Hippocampal formation (tissue), 2 donors: Measurements from ENCODE around the gene HMG20A.

Experiments used
- DNase-seq, 2 donors: peaks; one replicate each; lab custom pipeline; 2025; lab: John Stamatoyannopoulos, UW

The HMG20A gene

DNA sequence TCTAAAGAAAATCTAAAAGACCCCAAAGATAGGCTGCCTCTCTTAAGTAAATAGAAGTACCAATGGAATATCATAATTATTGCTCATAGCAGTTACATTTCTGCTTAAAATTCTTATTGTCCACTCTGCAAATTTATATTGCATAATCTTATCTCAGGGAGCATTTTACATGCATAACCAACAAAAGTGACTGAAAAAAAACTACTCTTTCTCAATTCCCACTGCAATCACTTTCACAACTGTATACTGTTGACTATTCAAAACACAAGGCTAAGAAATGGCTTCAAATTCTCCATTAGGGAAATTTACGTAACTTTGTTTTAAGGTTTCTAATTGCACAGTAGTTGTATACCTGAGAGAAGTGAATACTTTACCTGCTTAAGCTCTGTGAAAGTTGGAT, 56.3 kb downstream of the HMG20A start:
- no peak for DNase-seq

DNA sequence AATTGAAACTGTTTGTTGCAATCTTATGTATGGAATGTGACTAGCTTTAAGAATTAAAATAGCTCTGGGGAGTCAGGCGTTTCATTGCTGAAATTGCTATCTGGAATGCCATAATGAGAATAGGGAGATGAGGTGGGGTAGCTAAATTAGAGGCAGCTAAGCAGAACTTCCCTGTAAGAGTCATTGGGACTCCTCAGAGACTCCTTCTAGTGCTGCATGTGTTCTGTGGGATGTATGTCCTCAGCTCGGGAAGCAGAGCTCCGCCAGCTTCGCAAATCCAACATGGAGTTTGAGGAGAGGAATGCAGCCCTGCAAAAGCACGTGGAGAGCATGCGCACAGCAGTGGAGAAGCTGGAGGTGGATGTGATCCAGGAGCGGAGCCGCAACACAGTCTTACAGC, 57.4 kb downstream of the HMG20A start:
- DNase-seq, result no peak

DNA sequence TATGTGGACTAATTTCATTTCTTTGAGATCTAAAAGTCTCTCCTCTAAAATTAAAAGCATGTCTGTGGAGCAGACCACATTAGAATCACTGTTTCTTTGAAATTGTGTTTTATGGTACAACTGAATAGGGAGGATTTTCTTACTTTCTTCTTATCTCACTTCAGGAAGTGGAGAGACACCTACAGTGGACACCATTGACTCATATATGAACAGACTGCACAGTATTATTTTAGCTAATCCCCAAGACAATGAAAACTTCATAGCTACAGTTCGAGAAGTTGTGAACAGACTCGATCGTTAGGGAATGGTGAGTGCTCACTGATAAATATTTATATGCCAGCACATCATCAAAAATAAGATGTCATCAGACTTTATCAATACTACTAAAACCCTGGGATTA, 58.3 kb downstream of the HMG20A start:
- DNase-seq, result no peak

DNA sequence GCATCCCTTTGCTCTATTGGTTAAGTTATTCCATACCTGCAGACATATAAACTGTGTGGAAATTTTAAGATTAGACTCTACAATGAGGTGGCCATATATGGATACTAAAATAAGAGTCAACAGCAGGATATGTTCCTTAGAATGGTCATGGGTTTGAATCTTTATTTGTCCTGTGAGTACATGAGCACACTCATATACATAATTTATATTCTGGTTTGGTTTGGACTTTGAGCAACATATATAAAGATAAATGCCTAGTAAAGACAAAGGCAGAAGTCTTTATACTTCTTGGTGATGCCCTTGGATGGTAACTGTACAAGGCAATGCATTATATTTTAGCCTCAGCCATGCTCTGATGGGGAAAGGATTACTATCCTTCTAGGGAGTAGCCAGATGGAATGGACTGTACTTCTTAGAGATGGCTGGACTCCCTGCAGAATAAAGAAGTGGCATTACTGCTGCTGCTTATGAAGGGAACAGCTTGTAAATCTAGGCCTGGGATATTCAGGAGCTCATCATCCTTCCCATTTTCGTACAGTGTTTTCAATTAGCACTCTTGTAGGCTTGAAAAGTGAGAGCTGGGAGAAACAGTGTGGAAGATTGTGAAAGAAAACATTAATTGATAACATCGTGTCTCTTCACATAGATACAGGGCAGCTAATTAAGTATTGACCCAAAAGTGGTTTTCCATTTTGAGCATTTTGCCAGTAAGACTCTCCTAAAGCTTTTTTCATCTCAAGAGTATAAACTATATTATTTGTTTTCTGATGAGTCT, 60.4 kb downstream of the HMG20A start:
- DNase-seq, result no peak

DNA sequence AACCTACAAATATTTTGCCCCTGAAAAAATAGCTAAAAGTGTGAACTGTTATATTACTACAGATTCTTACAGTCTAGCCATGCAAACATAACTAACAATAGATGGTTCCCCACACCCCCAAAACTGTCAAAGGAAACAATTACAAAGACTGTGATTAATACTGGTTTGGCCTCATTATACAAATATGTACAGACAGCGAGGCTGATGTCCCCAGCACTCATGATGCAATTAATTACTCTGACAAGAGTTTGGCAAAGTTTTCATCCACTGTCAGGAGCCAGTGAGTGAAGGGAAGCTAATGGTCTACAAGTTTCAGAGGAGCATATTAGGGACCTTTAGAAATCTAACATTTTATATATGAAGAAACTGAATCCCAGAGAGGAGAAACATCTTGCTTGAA, 61.0 kb downstream of the HMG20A start:
- DNase-seq, result no peak

DNA sequence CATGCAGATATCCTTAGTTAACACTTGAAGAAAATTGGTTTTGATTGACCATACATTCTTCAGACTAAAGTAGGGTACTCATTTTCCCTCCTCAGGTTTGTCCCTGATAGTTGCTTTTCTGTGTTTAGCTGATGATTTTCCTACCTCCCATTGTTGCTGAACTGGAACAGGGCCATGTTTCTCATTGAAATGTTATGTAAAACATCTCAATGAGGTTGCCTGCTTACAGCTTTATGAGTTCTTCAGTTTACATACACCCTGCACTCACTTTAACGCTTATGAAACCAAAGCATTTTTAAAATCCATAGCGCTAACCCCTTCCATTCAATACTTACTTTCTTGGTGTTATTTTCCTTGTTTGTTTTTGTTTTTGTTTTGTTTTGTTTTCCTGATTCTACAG, 61.9 kb downstream of the HMG20A start:
- no peak for DNase-seq

DNA sequence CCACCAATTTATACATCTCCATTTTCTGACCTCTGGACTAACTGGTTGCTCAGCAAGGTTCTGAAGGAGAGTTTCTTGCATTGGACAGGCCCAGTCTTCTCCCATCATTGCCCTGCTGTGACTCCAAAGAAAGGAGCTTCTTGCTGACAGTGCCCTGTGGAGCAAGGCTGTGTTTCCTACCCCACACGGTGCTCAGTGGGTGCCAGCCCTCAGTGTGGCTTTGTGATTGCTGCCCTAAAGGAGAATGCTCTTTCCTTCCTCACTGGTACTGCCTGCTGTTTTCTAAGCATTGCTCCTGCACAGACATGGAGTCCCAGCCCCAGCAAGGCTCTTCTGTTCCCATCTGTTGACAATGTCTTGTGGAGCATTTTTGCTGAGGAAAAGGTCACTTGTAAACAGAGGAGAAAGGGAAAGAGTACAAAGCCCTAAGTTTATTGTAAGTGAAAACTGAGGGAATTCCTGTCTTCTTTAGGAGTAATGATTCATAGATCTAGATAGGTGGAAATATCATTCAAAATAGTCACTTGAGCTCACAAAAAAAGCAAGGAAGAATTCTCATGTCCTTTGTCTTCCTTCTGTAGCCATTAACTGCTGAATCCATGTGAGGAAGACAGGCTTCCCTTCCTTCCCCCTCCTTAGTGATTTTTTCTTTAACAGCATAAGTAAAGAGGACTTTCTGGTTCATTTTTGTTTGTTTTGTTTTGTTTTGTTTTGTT, 62.9 kb downstream of the HMG20A start:
- DNase-seq, result no peak

DNA sequence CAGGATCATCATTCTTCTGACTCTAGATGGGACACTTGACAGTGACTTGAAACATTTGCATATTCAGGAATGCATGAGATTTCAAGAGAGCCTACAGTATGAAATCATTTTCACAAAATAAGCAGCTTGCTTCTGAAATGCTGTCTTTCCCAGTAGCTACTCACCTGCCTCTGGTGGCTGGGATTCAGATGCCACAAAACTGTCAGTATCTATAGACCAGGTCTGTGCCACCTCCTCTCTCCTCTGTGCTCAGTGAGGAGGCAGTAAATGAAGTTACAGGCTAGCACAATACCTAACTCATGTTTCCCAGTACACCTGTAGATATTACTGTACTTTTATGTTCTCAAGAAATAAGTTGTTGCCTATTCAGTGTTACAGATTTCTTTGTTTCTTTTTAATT, 64.3 kb downstream of the HMG20A start:
- DNase-seq, result no peak

DNA sequence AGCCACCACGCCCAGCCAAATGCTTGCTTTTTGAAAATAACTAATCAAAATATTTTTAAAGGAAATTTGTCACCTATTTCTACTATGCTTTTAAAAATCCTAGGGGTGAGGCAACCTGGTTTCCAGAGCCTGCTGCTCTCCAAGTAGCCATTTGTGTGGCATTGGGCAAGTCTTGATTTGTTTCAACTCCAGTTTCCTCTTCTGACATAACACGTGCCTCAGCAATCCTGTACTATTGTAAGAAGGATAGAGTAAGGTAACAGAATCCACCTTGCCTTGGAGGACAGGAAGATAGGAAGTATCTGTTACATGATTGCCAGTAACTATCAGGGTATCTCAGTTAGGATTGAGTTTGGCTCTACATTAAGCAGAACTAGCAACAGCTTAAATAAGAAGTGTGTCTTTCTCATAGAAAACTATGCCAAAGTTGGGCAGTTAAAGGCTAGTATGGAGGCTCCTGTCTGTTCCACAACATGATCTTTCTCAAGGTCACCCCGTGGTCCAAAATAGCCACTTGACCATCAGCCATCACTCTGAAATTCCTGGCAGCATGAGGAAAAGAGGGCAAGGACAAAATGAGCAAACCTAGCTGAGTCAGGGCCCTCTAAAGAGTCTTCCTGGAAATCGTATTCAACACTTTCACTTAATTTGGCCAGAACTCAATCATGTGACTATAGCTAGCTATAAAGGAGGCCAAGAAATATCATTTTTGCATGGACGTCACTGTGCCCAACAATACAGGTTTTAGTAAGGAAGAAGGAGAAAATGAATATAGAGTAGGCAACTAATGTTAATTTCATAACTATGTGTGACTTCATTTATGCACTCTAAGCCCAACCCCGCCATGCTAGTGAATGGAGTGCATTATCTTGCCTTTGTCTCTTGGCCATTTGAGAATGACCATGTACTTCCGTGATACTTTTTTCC, 66.1 kb downstream of the HMG20A start:
- no peak for DNase-seq

DNA sequence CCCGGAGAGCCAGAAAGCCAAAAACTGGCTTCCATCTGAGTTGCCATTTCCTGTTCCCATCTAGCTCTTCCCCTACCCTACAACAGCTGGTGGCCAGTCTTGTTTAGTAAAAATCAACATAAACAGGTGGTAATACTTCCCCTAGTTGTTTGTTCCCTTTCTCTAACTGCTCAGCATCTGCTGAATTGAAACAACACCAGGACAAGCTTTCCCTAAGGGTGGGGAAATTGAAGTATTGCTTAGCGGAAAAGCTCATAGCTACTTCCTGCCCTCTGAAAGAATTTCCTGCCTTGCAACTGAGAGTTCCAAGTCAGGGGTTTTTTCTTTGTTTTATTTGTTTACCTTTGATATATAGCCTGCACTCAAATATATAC, 66.8 kb downstream of the HMG20A start:
- DNase-seq, result no peak

DNA sequence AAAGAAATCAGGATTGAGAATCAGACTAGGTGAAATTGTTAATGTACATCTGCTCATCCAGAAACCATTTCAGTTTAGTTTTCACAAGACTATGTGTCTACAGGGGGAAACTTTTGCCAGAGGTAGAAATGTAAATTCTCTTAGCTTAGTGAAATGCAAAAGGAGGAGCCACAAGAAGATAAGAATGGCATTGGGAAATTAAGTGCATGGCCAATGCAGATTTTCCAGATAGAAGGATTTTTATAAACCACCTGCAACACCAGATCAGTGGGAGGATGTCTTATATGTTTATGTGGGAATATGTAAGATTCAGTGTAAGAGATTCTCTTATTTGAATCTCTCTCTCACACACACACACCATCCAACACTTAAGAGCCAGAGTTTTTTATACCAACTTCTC, 67.2 kb downstream of the HMG20A start:
- no peak for DNase-seq

DNA sequence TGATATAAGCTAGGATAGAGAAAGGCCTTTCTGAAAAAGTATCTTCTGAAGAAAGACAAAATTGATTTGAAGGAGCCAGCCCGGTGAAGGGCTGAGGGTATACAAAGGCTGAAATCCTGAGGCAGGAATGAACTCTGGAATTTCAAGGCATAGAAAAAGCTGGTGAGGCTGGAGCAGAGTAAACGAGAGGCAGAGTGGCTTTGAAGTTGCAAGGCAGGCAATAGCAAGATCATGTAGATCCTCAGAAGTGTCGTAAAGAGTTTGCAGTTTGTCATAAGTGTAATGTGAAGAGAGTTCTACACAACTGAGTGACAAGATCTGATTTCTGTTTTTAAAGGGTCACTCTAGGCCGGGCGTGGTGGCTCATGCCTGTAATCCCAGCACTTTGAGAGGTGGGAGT, 69.0 kb downstream of the HMG20A start:
- no peak for DNase-seq

DNA sequence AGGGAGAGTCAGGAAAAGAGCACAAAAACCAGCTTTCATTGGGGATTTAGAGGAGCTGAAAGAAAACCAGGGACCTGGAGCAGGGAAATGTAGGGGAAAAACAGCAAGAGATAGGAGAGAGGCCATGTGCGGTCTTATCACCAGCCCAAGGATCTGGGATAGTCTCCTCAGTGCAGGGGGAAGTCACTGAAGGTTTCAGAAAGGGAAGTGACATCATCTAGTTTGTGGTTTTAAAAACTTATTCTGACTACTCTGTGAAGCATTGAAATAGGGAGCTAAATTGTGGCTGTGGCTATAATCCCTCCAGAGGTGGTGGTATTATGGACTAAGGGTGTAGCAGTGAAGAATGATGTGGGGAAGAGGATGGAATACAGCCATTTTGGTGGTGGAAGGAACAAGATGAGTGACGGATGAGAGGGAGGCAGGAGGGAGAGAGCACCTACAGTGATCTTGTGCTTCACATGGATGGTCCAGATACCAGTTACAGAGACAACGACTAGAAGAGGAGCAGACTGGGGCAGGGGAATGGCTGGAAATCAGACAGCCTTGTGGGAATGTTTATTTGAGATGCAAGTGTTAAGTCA, 72.7 kb downstream of the HMG20A start:
- DNase-seq, result no peak

DNA sequence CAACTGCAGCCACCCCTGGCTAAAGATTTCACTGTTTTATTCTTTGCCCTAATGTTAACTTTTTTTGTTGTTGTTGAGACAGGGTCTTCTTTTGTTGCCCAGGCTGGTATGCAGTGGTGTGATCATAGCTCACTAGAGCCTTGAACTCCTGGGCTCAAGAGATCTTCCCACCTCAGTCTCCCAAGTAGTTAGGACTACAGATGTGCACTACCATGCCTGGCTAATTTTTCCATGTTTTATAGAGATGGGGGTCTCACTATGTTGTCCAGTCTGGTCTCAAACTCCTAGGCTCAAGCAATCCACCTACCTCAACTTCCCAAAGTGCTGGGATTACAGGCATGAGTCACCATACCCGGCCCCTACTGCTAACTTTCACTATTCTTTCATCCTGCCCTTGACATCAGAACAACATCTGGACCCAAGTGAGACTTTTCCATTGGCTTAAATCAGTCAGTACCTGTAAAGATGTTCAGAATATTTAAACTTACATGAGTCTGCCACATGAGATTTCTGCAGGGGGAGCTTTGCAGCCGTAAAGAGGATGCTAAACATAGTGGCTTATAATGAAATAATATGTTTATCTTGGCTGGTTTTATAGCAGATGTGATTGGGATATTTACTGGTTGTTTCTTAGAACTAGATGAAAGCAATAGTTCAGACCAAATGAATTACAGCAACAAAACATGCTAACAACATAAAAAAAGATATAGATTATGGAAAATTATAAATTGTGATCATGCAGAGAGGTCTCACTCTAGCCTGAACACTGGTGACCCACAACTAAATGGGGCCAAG, 73.6 kb downstream of the HMG20A start:
- no peak for DNase-seq

DNA sequence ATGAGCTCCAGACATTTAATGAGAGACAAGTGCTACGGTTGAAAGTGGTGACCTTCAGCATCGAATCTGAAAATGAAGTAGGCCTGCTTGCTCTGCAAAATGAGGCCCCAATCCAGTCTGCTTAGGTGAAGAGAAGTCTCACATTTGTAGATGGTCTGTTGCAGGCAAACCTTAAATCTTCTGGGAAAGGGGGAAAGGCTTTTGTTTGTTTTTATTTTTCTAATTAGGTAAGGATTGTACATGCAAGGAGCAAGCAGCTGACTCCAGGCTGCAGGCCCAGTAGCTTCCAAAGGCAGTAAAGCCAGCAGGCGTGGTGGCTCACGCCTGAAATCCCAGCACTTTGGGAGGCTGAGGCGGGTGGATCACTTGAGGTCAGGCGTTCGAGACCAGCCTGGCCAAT, 74.3 kb downstream of the HMG20A start:
- no peak for DNase-seq

DNA sequence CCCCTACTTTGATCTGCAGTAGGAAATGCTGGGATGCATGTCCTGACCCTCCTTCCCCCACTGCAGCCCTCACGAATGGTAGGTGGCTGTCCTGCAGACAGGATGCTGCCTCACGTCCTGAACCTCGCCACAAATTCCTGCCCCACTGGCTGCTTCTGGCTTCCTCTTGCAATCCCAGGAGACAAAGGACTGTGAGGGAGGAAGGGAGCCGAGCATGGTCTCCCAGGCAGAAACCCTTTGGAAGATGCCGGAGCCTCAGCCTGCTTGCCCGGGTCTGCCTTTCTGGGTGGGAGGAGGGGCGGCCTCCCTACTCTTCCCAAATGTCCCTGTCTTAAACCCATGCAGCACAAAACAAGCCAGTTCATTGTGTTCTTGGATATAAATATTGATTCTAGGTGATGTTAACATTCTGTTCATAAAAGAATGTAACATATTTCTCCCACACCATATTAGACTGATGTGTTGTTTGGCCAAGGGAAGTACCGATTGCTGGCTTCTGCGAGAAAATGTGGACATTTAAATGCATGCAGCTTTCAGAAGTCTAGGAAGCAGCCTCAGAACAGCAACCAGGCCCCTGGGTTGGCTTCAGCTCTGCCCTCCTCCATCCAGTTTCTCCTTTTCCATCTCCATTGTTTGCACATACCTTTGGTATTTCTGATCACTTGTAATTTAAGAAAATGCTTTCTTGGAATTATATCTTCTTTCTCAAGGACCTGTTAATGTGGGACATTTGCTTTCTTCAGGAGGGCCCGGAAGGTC, 75.3 kb downstream of the HMG20A start:
- no peak for DNase-seq

DNA sequence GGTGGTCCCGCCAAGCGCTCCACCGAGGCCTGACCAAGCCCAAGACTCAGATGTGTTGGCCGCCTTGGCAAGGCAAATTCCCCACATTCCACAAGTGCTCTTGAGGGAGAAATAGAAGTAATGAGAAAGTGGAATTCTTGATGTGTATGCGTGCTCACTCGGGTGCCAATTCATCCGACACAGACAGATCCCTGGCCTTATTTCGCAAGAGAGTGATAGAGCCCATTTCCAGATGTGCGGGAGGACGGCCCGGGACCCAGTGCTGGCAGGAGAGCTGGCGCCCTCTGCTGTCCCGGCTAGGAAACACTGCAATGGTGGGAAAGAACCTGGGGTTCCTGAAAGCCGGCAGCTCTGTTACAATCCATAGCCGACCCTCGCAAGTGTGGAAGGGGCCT, 76.0 kb downstream of the HMG20A start:
- DNase-seq, result peak; percentile 75 to 80

DNA sequence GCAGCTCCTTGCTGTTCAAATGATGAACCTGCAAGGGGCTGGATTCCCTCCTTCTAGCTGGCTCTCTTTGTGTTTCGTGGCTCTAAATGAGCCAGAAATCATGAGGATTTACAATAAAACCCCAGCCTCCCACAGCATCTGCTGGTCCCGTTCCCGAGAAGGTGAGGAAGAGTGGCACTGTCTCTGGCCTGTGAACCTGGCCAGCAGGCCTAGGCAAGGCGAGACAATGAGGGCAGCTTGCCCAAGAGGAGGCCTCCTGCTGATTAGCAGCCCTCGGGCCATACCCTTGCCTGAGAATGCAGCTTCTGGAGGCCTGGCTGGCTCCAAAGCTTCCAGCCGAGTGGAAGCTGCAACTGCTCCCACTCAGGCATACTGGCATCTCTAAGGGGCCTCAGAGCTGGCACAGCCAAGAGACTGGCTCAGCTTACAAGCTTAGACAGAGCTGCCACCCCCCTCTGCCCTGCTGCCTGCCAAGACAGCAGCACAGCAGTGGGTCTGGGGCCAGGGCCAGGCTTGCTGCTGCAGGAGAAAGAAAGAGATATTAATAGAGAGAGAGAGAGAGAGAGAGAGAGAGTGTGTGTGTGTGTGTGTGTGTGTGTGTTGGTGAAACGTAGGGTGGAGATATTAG, 76.5 kb downstream of the HMG20A start:
- peak; percentile 87 to 88 for DNase-seq

DNA sequence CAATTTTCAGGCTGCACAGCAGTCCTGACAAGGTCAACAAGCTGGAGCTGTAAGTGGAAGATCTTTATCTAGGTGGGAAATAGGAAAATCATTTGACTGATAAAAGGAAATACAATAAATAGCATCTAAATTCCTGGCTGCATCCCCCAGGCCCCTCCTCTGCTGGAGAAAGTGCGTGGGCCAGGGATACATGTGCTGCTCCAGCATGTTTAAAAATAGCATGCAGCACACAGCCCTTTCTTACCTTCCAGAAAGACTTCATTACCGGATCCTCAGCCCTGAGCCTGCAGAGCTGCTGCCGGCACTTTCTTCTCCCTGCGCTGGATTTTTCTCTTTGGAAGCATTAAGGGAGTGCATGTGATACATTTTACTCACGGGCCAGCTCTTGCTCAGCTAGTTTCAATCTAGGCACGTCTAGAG, 77.3 kb downstream of the HMG20A start:
- peak; percentile 58 to 76 for DNase-seq

DNA sequence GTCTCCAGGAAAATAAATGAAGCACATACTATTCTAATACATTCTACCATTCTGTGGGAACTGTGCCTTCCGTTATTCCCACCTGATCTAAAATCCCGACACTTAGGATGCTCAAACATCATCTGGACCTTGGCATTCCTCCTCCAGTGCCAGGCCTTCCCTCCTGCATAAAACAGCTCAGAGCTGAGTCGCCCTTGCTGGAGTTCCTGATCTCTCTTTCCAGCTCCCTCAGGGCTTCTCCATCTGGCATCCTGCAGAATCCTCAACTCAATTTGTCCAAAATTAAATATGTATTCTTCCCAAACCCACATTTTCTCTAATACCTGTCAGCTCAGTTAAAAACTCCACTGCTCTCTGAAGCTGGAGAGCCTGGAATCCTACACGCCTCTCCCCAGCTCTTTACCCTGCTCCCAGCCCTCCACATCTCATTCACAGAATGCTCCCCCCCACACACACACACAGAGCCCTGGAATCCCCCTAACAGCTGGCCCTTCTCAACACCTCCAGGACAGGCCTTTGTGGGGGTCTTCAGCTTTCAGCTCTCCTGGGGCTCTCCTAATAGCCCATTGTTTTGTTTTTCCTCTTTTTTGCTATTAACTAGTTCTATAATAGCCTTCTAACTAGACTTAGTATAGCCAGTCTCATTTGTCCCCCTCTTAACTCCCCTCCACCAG, 78.5 kb downstream of the HMG20A start:
- DNase-seq, result no peak
